Measurements from ENCODE around the gene CDC42SE2.
"Not testable (repeated sequence)": the region's sequence is repeated elsewhere in the genome, so short reads cannot be mapped to it uniquely, and the experiment has no call there.

DNA sequence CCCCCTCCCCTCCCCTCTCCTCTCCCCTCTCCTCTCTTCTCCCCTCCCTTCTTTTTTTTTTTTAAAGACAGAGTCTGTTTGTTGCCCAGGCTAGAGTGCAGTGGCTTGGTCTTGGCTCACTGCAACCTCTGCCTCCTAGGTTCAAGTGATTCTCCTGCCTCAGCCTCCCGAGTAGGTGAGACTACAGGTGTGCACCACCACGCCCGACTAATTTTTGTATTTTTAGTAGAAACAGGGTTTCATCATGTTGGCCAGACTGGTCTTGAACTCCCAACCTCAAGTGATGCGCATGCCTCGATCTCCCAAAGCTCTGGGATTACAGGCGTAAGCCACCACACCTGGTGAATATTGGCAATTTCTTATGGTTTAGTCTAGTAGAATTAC, 14.9 kb downstream of the CDC42SE2 start:
- not testable (repeated sequence) for TF ChIP-seq POLR2A (IDR thresholded peaks at IDR 0.05)
- TF ChIP-seq, protein P1, sequence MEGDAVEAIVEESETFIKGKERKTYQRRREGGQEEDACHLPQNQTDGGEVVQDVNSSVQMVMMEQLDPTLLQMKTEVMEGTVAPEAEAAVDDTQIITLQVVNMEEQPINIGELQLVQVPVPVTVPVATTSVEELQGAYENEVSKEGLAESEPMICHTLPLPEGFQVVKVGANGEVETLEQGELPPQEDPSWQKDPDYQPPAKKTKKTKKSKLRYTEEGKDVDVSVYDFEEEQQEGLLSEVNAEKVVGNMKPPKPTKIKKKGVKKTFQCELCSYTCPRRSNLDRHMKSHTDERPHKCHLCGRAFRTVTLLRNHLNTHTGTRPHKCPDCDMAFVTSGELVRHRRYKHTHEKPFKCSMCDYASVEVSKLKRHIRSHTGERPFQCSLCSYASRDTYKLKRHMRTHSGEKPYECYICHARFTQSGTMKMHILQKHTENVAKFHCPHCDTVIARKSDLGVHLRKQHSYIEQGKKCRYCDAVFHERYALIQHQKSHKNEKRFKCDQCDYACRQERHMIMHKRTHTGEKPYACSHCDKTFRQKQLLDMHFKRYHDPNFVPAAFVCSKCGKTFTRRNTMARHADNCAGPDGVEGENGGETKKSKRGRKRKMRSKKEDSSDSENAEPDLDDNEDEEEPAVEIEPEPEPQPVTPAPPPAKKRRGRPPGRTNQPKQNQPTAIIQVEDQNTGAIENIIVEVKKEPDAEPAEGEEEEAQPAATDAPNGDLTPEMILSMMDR (IDR thresholded peaks at IDR 0.05), result not testable (repeated sequence)

Data from esophagus squamous epithelium (tissue), 4 donors.